HG02870 (cell line): ENCODE measurements around the gene DNAAF1.
A peak's percentile ranks its signal among the peaks of the same experiment; 100 is the strongest.
"Not testable (repeated sequence)": the region's sequence is repeated elsewhere in the genome, so short reads cannot be mapped to it uniquely, and the experiment has no call there.

ENCODE experiments used
- ATAC-seq: cut with Tn5 transposase; IDR thresholded peaks from one replicate; pipeline ENCODE4 v1.9.1; 2021; ENCODE audit warnings: mild to moderate bottlenecking, moderate library complexity; ENCODE audit not compliant: unreplicated experiment

DNAAF1 gene

GRCh38 chr16:84144859-84145639, at the start of gene DNAAF1, which contains the start of gene HSDL1:
TSS of gene DNAAF1 (plus strand) at chr16:84145308. CDS start at chr16:84145441, 133 bp downstream.
TSS of gene HSDL1 (minus strand) at chr16:84145177. CDS start at chr16:84131321, 13,856 bp downstream.
- ATAC-seq = peak; percentile 78

DNA sequence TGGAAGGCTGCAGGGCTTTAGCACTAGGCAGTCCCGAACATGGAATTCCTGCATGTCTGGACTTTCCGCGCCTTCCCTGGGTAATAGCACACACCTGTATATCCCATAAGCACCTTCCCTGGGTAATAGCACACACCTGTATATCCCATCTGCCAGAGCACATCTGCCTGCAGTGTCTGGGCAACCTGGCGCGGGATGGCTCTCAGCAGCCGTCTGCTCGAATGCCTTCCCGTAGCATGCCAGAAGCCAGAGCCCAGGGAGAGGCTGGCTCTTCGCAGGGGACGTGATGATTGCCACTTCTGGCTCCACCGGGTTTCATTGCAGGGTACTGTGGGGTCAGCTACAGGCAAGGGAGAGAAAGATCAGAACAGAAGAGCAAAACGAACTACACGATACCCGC, 49.6 kb upstream of the DNAAF1 start:
- no peak for ATAC-seq

DNA sequence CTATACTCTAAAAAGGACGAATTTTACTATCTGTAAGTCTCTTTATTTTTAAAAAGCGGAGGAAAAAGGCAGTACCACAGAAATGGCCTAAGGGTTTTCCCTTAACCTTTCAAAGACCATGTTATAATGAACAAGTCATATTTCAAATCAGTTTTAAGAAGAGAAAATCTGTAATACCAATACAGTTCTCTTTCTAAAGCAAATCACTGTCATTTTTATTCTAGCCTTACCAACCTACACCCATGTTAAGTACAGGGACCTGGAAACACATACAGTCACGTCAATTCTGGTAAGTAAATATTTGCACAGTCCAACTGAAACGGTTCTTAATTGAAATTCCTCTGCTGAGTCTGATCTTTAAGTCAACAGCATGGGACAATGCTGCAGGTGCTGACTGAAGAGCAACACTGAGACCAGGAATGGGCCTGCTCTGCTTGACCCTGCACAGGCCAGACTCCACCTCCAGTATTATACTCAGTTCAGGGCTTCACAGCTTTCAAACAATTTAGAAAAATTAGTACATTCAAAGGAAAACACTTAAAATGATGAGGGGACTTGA, 48.6 kb upstream of the DNAAF1 start:
- no peak for ATAC-seq

DNA sequence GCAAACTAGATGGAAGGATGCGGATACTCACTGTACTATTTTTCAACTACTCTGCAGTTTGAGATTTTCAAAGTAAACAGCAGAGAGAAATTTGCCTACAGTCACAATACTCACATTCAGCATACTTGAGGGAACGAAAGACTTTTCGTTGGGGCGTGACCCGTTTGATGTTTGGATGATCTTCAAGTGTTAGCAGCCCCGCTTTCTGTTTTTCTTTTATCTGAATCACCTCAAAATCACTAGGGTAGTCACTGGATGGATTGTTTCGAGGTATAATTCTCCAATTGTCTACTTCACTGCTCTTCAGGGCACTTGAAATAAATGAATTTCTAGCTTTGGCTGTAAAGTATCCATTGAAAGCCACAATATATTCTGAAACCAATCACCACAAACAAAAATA, 46.2 kb upstream of the DNAAF1 start:
- ATAC-seq = no peak

GRCh38 chr16:84103678-84104077, 41.4 kb upstream of the DNAAF1 start:
- no peak for ATAC-seq

DNA sequence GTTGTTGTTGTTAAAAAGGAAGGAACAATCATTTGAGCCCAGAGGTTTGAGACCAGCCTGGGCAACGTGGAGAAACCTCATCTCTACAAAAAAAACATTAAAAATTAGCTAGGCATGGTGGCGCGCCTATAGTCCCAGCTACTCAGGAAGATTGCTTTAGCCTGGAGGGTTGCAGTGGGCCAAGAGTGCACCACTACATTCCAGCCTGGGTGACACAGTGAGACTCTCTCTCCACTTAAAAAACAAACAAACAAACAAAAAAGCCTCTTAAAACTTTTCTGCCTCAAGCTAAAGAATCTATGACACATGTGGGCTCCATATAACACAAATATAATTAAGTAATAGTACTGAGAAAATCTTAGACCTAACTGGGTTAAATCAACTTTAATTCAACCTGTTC, 40.9 kb upstream of the DNAAF1 start:
- no peak for ATAC-seq

GRCh38 chr16:84105301-84105815, 39.8 kb upstream of the DNAAF1 start:
- no peak for ATAC-seq

GRCh38 chr16:84105948-84106740, 39.0 kb upstream of the DNAAF1 start:
- no peak for ATAC-seq

DNA sequence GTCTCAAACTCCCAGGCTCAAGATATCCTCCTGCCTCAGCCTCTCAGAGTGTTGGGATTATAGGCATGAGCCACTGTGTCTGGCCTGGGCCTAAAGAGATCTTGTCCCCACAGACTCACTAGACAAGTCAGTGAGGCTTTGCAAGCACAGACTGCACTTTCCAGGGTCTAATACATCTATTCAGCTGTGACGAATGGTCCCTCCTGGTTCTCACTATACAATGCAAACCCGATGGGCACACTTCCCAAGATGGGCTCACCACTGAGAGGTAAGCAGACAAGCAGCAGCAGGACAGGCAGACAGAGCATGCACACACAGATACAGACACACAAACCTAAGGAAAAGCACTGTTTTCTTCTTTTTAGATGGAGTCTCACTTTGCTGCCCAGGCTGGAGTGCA, 37.2 kb upstream of the DNAAF1 start:
- no peak for ATAC-seq

DNA sequence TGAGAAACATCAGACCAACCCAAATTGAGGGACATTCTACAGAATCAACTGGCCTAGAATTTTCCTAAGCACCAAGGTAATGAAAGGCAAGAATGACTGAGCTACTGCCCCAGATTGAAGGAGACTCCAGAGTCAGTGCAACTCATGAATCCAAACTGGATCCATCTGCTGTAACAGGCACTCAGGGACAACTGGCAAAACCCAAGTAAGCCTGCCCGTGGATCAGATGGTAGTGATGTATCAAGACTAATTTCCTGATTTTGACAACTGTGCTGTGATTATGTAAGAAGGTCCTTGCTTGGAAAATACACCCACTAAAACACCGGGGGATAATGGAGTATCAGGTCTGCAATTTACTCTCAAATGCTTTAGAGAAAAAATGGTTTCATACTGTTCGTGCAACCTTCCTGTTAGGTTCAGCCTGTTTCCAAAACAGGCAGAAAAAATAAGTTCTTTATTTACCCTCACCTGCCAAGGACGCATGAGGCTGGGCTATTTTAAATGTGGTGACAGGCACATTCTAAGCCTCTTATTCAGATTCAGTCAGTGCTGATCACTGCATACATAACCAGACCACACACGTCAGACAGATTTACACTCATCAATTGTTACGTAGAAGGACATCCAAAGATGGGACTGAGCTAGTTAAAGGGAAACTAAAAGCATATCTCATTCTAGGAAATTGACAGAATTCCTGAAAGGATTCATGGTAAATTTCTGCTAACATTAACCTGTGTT, 35.3 kb upstream of the DNAAF1 start:
- no peak for ATAC-seq

DNA sequence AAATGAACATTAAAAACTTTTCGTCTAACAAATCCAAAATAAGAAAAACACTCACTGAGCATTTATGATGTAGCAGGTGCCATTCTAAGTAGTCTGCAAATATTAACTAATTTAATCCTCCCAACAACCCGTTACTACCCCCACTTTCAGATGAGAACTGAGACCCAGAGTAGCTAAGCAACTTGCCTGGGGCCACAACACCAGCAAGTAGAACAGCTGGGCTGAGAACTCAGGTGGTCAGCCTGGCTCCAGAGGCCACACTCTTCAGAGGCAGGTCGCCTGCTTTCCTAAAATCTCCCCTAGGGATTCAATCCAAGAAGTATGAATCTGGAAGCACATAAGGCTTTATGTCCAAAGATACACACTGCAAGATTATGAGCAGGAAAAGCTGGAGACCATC, 34.6 kb upstream of the DNAAF1 start:
- ATAC-seq = no peak

- no peak for ATAC-seq
These were observed 33.6 kb upstream of the DNAAF1 start for GRCh38 chr16:84111525-84111924.

DNA sequence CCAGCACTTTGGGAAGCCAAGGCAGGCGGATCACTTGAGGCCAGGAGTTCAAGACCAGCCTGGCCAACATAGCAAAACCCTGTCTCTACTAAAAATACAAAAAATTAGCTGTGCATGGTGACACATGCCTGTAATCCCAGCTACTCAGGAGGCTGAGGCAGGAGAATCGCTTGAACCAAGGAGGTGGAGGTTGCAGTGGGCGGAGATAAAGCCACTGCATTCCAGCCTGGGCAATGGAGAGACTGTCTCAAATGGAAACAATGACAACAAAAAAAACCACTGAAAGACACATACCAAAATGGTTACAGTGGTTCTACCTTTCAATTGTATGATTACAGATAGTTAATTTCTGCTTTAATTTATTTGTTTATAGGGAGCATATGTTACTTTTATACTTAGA, 33.2 kb upstream of the DNAAF1 start:
- ATAC-seq = not testable (repeated sequence)

DNA sequence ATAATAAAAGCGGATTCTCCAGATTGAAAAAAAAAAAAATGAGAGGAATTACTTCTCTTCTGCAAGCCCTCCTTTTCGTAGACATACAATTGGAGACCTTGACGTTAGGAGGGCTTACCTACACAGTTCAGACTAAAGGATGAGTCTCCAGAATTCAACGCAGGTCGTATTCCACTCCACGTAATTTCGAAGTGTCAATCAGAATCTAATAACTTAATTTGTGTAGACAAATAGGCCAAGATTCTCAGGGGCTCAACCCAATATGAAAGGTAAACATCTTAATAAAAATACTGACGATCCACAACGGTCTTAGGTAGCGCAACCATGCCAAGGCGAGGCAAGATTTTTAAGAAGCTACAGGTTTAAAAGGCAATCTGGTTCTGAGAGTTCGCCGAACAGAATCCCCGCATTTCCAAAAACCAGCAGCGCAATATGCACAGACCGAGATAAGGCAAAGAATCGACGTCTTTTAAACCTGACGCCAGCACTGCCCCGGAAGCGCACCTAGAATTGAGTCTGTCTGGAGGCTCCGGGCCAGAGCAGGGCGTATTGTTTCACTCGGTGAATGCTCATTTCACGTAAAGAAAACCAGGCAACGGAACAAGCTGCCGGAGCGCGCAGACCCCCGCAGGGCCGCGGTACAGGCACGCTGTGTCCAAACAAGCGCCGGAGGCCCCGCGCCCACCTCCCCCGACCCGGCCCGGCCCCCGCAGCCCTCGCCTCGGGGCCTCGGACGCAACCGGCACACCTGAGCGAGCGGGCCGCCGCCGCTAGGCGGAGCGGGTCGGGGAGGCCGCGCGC, 29.0 kb upstream of the DNAAF1 start:
- ATAC-seq = peak; percentile 33

GRCh38 chr16:84116720-84117493, 28.2 kb upstream of the DNAAF1 start, which contains the start of gene MBTPS1:
TSS of gene MBTPS1 (minus strand) at chr16:84116942. CDS start at chr16:84101783, 15,159 bp downstream.
- ATAC-seq = peak; percentile 82

DNA sequence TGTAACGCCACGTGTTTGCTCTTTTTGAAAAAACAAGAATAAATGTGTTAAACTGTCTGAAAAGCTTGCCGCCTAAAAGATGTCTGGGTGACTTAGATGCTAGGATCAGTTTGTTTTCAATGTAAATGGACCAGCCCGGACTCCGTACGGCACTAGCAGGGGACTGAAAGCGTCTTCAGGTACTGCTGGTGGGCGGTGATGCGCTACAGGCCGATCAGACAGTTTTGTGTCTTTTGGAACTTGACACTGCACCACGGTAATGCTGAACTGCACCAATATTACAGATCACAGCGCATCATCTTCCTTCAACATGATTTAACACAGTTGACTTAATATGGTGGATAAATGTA, 27.6 kb upstream of the DNAAF1 start:
- ATAC-seq = no peak

- ATAC-seq = not testable (repeated sequence)
These were observed 26.8 kb upstream of the DNAAF1 start for GRCh38 chr16:84118315-84118714.

DNA sequence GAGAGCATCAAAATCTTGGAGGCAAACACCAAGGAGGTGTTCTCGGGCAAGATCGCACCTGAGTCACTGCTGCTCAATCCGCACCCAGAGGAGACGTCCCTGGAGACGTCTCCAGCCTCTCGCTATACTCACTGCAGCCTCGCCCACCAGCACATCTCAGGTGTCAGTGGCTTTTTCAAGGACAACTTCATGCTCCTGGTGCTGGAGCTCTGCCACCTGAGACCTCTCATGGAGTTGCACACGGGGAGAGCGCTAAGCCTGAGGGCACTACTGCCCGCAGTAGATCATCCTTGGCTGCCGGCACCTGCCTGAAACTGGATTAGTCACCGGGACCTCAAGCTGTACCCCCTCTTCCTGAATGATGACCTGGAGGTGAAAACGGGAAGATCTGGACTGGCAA, 25.7 kb upstream of the DNAAF1 start:
- no peak for ATAC-seq

DNA sequence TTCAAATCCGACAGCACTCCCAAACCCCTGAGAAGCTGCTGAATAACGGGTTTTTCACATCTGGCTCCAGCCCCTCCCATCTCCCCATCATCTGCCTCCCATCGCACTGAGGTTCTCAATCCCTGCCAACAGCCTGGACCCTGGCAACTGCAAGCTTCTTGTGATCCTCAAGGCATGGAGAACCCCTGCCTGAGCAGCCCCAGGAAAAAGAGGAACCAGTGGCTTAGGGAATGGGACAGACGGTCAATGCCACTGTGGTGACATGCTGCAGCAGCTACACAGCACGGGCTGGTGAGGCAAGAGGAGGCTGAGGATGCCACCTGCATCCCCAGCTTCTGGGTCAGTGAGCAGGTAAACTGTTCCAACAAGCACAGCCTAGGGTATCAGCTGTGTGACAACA, 25.1 kb upstream of the DNAAF1 start:
- ATAC-seq = no peak
